ENCODE results near the gene CRELD2. TPM values are rescaled to one million over a fixed set of nuclear protein-coding genes. Genes with fewer than 3 reads are reported as not detected.

Gene CRELD2
- total RNA-seq, 3 donors from 2014 or later, result 27.6 to 57.6 (median 32.2) TPM

DNA sequence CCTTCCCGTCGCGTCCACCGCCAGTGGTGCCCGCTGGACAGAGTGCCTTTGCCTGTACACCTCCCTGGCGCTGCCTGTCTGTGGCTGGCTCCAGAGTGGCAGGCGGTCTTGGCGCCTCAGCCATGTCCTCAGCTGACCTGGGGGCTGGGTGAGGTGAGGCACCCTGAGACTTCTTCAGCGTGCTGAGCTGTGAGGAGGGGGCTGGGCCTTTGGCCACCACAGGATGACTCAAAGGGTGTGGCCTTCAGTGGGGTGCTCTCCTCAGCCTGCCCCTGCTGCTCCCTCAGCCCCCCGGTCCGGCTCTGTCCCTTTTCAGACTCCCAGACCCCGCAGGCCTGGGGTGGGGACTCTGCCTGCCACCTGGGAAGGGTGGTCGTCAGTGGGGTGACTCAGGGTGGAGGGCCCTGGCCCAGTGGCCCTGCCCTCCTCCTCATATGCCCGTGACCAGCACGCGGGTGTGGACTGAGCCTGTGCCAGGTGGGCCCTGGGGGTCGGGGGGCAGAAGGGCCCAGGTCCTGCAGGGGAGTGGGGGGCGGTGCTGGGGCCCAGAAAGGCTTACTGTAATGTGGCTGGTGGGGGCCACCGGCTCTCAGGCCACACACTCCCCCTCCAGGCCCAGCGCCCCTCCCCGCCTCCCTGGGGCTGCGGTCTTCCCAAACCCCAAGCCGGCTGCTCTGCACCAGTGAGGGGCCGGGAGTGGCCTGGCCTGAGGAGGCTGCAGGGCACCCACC lies 15.9 kb downstream of the CRELD2 start:
- intact Hi-C loops (cut with DNase I, micrococcal nuclease), result no loop called here
- peaks cover 45% of the 10 kb centered on the region for H3K4me1 ChIP-seq (ENCODE audit: low read depth)
- TF ChIP-seq, protein P1, sequence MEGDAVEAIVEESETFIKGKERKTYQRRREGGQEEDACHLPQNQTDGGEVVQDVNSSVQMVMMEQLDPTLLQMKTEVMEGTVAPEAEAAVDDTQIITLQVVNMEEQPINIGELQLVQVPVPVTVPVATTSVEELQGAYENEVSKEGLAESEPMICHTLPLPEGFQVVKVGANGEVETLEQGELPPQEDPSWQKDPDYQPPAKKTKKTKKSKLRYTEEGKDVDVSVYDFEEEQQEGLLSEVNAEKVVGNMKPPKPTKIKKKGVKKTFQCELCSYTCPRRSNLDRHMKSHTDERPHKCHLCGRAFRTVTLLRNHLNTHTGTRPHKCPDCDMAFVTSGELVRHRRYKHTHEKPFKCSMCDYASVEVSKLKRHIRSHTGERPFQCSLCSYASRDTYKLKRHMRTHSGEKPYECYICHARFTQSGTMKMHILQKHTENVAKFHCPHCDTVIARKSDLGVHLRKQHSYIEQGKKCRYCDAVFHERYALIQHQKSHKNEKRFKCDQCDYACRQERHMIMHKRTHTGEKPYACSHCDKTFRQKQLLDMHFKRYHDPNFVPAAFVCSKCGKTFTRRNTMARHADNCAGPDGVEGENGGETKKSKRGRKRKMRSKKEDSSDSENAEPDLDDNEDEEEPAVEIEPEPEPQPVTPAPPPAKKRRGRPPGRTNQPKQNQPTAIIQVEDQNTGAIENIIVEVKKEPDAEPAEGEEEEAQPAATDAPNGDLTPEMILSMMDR (IDR thresholded peaks at IDR 0.05), result no peak
- H3K36me3 ChIP-seq (ENCODE audit: low read depth), result no peaks in the 10 kb centered on the region
- H3K4me3 ChIP-seq, result no peak overlapping the region
- no peaks in the 10 kb centered on the region for H3K9me3 ChIP-seq
- ATAC-seq, result peak; percentile 6
- DNase-seq, result peak; percentile 62 to 85 (median 68)

DNA sequence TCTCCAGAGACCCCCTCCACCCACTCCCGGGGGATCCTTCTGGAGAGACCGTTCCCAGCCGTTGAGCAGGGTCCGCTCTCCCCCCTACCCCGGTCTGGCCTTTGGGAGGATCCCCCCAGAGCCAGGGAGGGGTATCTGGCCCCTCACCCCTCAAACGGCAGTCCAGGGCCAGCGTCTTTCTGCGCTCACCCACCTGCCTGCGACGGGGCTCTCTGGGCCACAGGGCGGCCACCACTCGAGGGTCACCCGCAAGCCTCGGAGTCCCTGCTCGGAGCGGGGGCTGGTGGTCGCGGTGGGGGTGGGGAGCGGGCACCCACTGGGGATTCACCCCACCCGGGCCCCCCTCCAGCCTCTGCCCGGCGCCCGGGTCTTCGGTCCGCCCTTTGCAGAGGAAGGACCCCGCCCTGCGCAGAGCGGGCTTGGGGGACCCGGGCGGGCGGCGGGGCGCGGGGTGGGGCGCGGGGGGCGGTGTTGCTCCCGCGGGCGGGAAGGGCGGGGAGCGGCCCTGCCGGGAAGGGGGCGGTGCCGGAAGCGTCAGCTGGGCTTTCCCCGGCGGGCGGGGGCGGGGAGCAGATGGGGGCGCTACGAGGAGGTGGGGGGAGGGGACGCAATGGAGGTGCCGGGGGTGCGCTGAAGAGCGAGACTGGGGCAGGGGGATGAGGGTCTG lies 16.6 kb downstream of the CRELD2 start:
- ATAC-seq, result peak; percentile 60
- peak; percentile 89 to 95 (median 92) for DNase-seq
- Histone ChIP-seq H3K4me3 (no peak overlapping the region), H3K36me3 (ENCODE audit: low read depth) (no peaks in the 10 kb centered on the region), H3K9me3 (no peaks in the 10 kb centered on the region), H3K4me1 (ENCODE audit: low read depth) (peaks cover 42% of the 10 kb centered on the region)
- TF ChIP-seq, protein P1 (IDR thresholded peaks at IDR 0.05), result no peak
- intact Hi-C loops (cut with DNase I, micrococcal nuclease), result no loop called here

- H3K4me3 ChIP-seq, result no peak overlapping the region
These were observed 17.1 kb downstream of the CRELD2 start for GRCh38 chr22:49935561-49935960.

GRCh38 chr22:49936018-49936972 lies 17.9 kb downstream of the CRELD2 start:
- ATAC-seq (peak; percentile 84), DNase-seq (peak; percentile 88 to 96 (median 93))
- H3K9me3 ChIP-seq, result no peaks in the 10 kb centered on the region
- intact Hi-C loops (cut with DNase I, micrococcal nuclease), result no loop called here
- no peaks in the 10 kb centered on the region for H3K36me3 ChIP-seq (ENCODE audit: low read depth)
- peaks cover 36% of the 10 kb centered on the region for H3K4me1 ChIP-seq (ENCODE audit: low read depth)
- TF ChIP-seq, protein P1 (IDR thresholded peaks at IDR 0.05), result no peak
- H3K4me3 ChIP-seq, result no peak overlapping the region

More at GRCh38 chr22:49935561-49935960, 17.1 kb downstream of the CRELD2 start:
- no peak for ATAC-seq
- DNase-seq, result peak in 1 of 3 donors; percentile 36
- no peaks in the 10 kb centered on the region for H3K36me3 ChIP-seq (ENCODE audit: low read depth)
- H3K4me1 ChIP-seq (ENCODE audit: low read depth), result peaks cover 42% of the 10 kb centered on the region
- intact Hi-C loops (cut with DNase I, micrococcal nuclease), result no loop called here
- H3K9me3 ChIP-seq, result no peaks in the 10 kb centered on the region
- TF ChIP-seq, protein P1 (IDR thresholded peaks at IDR 0.05), result no peak

DNA sequence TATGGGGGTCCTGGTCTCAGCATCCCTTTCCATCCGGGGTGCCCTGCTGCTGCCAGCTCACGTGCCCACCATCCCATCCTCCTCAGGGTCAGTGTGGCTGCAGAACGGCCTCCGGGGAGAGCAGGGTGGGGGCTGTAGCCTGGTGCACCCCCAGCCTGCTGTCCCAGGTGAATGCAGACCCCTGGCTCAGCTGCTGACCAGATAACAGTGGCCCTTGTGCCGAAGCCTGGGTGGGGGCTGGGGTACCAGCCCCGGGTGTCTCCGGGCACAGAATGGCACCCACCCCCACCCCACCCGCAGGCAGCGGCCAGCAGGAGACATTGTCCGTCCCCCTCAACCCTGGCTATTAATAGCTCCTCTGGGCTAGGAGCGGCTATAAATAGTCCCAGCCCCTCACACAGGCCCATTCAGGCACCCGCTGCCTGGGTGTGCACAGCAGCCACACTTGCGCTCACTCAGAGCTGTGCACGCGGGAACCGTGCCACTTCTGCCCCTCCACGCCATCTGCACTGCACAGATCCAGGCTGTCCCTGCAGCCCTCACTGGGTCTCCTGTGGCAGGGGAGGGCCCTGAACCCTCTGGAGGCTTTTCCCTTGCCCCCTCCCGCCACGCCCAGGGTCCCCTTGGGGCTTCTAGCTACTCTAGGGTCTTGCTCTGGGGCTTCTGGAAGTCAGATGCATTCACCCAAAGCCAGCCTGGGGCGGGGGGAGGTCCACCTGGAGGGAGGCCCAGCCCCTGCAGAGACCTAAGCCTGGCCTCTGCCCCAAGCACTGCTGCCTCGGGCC lies 18.7 kb downstream of the CRELD2 start:
- no peak for ATAC-seq
- Histone ChIP-seq H3K9me3 (no peaks in the 10 kb centered on the region), H3K4me3 (no peak overlapping the region), H3K36me3 (ENCODE audit: low read depth) (no peaks in the 10 kb centered on the region), H3K4me1 (ENCODE audit: low read depth) (peaks cover 32% of the 10 kb centered on the region)
- intact Hi-C loops (cut with DNase I, micrococcal nuclease), result no loop called here
- TF ChIP-seq, protein P1 (IDR thresholded peaks at IDR 0.05), result no peak
- peak in 1 of 3 donors; percentile 52 for DNase-seq

Data from mucosa of descending colon (tissue), 3 donors.